HFFc6 (cell line): ENCODE data around the gene POLD2. TPM values are rescaled to one million over a fixed set of nuclear protein-coding genes. Genes with fewer than 3 reads are reported as not detected.

Experiments used
- DNase-seq: peaks from one replicate; pipeline ENCODE4 v3.0.0-alpha.2; 2018
- H3K27ac Mint-ChIP-seq: 2 replicates; pipeline ENCODE4 v1.8.0; 2020; ENCODE audit warnings: mild to moderate bottlenecking, mixed read lengths
- H3K27me3 Mint-ChIP-seq: 2 replicates; pipeline ENCODE4 v1.8.0; 2021; ENCODE audit warnings: mild to moderate bottlenecking, moderate library complexity, mixed read lengths; ENCODE audit not compliant: insufficient read depth
- H3K36me3 Mint-ChIP-seq: 2 replicates; pipeline ENCODE4 v1.8.0; 2021; ENCODE audit warnings: low read depth, mixed read lengths
- H3K4me1 Mint-ChIP-seq: 2 replicates; pipeline ENCODE4 v1.8.0; 2020; ENCODE audit warnings: low read depth, mixed read lengths
- H3K4me3 Mint-ChIP-seq: 2 replicates; pipeline ENCODE4 v1.8.0; 2020; ENCODE audit warnings: mild to moderate bottlenecking, moderate library complexity, mixed read lengths
- H3K9me3 Mint-ChIP-seq: 2 replicates; pipeline ENCODE4 v1.8.0; 2020; ENCODE audit warnings: mild to moderate bottlenecking, mixed read lengths
- total RNA-seq, 6 experiments: library from RNA; stranded (reverse); fragmentation: NEBNext Ultra II Directional; extraction: Animal tissue kit (Norgen Biotek cat#: 25700); gene quantifications; 2 replicates in 1 of 6; 3 replicates in 5 of 6; pipeline ENCODE4 v1.2.3, GENCODE V29; 2021
- TF ChIP-seq, protein P1 (sequence below): fragments of 200-600 bp; sonication (generic); IDR thresholded peaks from 2 replicates; pipeline ENCODE4 v1.5.0; 2021; ENCODE audit warnings: antibody characterized with exemption, mild to moderate bottlenecking

Gene POLD2
- total RNA-seq, 6 experiments from 2014 or later: 154 to 210 (median 183) TPM

DNA sequence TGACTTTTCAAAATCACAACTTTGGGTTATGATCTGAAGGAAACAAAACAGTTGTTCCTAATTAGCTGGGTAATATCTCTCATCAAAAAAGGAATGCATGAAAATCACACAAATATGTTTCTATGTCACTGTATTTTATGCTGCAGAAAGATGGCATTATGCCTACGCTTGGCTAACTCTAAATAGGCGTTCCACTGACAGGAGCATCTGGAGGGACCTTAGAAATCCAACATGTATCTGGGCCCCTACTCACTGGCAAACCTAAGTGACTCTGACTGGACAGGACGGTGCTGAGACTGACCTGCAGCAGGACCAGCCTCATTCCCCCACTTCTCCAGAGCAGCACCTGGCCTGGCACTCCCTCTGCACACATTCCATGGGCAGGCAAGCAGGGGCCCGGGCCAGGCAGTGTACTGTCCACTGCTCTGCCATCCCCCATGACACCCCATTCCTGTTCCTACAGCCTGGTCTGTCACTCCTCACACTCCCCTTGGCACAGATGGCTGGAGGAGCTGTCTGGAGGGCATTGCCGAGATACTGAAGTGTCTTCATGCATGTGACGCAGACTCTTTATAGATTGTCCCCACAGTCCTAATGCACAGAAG lies 20.4 kb upstream of the POLD2 start:
- DNase-seq: no peak
- Mint-ChIP-seq H3K27ac (no peak overlapping the region), H3K4me3 (no peak overlapping the region), H3K36me3 (no peaks in the 10 kb centered on the region), H3K27me3 (peaks cover 4% of the 10 kb centered on the region), H3K4me1 (peaks cover 7% of the 10 kb centered on the region; the same call in 1 of the 2 replicates), H3K9me3 (no peaks in the 10 kb centered on the region)
- TF ChIP-seq, protein P1, sequence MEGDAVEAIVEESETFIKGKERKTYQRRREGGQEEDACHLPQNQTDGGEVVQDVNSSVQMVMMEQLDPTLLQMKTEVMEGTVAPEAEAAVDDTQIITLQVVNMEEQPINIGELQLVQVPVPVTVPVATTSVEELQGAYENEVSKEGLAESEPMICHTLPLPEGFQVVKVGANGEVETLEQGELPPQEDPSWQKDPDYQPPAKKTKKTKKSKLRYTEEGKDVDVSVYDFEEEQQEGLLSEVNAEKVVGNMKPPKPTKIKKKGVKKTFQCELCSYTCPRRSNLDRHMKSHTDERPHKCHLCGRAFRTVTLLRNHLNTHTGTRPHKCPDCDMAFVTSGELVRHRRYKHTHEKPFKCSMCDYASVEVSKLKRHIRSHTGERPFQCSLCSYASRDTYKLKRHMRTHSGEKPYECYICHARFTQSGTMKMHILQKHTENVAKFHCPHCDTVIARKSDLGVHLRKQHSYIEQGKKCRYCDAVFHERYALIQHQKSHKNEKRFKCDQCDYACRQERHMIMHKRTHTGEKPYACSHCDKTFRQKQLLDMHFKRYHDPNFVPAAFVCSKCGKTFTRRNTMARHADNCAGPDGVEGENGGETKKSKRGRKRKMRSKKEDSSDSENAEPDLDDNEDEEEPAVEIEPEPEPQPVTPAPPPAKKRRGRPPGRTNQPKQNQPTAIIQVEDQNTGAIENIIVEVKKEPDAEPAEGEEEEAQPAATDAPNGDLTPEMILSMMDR: no peak

DNA sequence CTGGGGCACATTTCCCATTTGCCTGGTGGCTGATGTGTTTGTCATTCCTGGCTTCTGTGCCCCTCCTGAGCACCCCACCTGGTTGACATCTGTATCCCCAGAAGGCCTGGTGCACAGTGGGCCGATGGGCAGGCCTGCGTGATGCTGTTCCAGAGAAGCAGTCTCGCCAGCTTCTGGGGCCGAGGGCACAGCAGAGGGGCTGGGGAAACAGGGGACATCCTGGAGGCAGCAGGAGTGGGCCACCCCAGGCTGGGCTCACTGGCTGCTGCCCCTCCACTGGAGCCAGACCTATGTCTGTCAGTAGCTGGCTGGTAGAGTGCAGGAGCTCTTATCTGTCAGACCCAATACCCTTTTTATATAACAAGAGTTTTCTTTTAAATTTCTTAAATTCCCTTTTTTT lies 18.7 kb upstream of the POLD2 start:
- Mint-ChIP-seq H3K27ac (no peak overlapping the region), H3K9me3 (no peaks in the 10 kb centered on the region), H3K27me3 (peaks cover 5% of the 10 kb centered on the region), H3K4me1 (peaks cover 7% of the 10 kb centered on the region; the same call in 1 of the 2 replicates), H3K4me3 (no peak overlapping the region), H3K36me3 (no peaks in the 10 kb centered on the region)
- TF ChIP-seq, protein P1: no peak
- DNase-seq: no peak

DNA sequence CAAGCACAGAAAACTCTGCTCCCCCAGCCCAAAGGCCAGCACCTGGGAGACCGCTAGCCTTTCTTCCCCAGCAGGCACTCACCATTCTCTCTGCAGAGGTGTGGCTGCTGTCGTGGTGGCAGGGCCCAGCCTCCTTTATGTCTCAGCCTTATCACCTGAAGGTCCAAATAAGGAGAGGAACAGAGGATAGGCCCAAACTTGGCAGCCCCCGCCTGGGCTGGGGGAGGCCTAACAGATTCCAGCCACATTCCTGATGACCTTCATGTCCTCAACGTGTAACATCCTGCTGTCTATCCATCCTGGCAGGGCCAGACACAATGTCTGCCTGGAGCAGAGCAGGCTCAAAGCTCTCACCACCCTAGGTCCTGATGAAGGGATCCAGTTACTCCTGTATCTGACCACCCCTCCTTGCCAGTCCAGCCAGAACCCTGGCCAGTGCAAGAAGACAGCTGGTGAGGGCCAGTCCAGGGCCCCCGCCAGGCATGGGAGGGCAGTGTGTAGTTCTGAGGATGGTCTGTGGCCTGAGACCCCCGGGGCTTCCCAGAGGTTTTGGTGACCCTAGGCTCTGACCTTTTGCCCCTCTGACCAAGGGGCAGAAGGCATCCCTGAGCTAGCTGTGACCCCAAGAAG lies 18.0 kb upstream of the POLD2 start, which contains the start of gene MYL7:
Gene MYL7, minus strand, starts transcription at position 112 of the 630 bp plus-strand sequence. Its CDS starts 27 bp downstream, at position 85.
- Mint-ChIP-seq H3K9me3 (no peaks in the 10 kb centered on the region), H3K27ac (no peak within 1 kb of the TSS), H3K4me1 (peaks cover 11% of the 10 kb centered on the region), H3K4me3 (no peak within 1 kb of the TSS), H3K36me3 (no peaks in the 10 kb centered on the region), H3K27me3 (peaks cover 5% of the 10 kb centered on the region)
- no peak for DNase-seq
- TF ChIP-seq, protein P1: no peak

DNA sequence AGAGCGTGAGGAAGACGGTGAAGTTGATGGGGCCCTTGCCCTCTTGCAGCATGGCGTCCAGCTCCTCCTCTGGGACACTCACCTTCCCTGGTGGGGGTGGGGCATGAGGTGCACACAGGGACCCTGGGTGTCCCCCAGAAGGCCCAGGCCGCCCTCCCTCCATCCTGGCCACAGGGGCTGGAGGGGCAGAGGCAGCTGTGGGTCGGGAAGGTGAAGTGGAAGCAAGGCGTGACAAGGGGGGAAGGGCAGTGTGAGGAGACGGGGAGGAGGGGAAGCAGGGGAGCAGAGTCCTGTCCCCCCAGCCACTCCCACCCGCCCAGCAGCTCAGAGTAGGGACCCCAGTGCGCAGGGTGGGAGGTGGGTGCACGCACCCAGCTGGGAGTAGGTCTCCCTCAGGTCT lies 17.0 kb upstream of the POLD2 start:
- H3K9me3 Mint-ChIP-seq: no peaks in the 10 kb centered on the region
- DNase-seq: no peak
- no peak overlapping the region for H3K4me3 Mint-ChIP-seq
- TF ChIP-seq, protein P1: no peak
- no peaks in the 10 kb centered on the region for H3K36me3 Mint-ChIP-seq
- H3K27ac Mint-ChIP-seq: no peak overlapping the region
- peaks cover 13% of the 10 kb centered on the region for H3K4me1 Mint-ChIP-seq
- H3K27me3 Mint-ChIP-seq: peaks cover 5% of the 10 kb centered on the region

- Mint-ChIP-seq H3K4me1 (peaks cover 13% of the 10 kb centered on the region), H3K36me3 (no peaks in the 10 kb centered on the region), H3K27me3 (peaks cover 5% of the 10 kb centered on the region), H3K9me3 (no peaks in the 10 kb centered on the region), H3K27ac (no peak overlapping the region), H3K4me3 (no peak overlapping the region)
- no peak for DNase-seq
- TF ChIP-seq, protein P1: no peak
Observed at GRCh38 chr7:44139311-44140010, 16.1 kb upstream of the POLD2 start.
